GM18867 (cell line): ENCODE measurements around the gene TSPAN14.
A peak's percentile ranks its signal among the peaks of the same experiment; 100 is the strongest.
"Not testable (repeated sequence)": the region's sequence is repeated elsewhere in the genome, so short reads cannot be mapped to it uniquely, and the experiment has no call there.

Experiments used
- ATAC-seq: cut with Tn5 transposase; IDR thresholded peaks from one replicate; pipeline ENCODE4 v1.9.1; 2021; ENCODE audit warnings: mild to moderate bottlenecking, moderate library complexity; ENCODE audit not compliant: unreplicated experiment

TSPAN14 gene, protein sequence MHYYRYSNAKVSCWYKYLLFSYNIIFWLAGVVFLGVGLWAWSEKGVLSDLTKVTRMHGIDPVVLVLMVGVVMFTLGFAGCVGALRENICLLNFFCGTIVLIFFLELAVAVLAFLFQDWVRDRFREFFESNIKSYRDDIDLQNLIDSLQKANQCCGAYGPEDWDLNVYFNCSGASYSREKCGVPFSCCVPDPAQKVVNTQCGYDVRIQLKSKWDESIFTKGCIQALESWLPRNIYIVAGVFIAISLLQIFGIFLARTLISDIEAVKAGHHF

DNA sequence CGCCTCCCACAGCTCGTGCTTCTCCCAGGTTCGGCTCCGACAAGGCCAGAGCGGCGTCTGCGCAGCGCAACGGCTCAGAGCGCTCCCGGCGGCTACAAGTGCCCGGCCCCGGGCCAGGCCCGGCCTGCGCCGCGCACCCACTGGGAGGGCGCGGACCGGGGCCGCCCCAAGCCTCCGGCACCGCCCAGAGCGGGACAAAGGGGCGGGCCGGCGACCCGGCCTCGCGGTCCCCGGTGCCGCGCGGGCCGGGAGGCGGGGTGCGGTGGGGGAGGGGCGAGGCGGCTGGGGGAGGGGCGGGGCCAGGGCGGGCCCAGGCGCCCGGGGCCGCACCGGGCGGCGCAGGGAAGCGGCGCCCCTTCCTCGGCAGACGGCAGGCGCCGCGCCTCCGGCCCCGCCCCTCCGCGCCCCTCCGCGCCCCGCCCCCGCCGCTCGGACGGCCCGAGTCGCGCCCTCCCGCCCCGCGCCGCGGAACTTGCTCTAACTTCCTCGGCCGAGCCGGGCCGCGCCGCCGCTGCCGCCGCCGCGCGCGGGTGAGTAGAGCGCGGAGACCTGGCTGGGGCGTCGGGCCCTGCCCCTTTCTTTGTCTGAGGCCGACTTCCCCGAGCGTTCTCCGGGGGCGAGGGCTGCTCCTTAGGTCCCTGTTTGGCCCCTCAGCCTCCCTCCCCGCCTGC, at the start of gene TSPAN14:
TSPAN14 (plus strand) TSS at position 469 of the 671 bp plus-strand sequence. CDS start 34,924 bp downstream, outside the sequence.
- peak; percentile 72 for ATAC-seq

DNA sequence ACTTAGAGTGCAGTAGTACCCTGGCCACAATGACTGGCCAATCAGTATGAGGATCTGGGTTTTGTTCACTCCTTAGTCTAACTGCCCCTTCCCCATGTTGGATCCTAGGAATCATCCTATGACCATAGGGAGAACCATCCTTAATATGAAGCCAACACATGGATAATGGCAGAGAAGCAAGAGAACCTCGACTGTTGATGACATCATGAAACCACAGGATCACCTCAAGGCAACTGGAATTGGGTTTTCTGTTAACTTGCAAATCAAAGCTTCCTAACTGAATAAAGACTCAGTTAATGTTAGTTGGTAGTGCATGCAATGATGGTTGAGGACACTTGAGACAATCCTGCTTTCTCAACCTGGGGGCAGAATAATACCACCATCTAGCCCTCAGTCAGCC, 49.1 kb upstream of the TSPAN14 start:
- ATAC-seq: no peak

DNA sequence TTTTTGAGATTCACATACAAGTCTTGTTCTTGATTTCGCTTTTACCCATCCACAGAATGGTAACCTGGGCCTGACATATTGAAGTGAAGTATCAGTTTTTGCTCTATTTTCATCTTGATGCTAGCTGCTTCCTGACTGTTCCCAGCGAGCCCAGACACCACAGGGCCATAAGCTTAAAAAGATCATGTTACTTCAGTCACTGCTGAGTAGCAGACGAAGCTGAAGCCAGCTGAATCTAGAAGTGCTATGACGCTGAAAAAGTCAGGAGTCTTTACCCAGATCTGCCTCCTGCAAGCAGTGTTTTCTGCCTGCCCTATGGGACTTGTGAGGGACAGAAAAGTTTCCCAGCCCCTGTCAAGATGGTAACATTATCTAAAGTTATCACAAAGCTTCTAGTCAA, 48.5 kb upstream of the TSPAN14 start:
- no peak for ATAC-seq

DNA sequence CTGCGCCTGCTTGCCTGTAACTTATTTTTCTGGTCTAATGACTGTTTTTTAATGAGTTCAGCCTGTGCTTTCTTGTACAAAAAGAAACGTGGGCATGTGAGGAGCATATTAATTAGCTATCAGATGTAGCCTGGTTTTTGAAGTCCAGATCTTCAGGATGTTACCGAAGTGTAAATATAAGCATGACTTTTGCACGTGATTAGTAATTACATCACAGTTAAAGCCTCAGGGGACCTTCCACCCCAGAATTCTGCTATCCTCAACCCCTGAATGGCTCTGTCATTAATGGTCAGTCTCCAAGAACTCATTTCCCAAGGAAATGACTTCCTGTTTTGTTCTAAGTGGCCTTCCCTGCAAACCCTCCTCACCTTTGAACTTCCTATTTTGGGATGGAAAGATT, 47.9 kb upstream of the TSPAN14 start:
- ATAC-seq: no peak

DNA sequence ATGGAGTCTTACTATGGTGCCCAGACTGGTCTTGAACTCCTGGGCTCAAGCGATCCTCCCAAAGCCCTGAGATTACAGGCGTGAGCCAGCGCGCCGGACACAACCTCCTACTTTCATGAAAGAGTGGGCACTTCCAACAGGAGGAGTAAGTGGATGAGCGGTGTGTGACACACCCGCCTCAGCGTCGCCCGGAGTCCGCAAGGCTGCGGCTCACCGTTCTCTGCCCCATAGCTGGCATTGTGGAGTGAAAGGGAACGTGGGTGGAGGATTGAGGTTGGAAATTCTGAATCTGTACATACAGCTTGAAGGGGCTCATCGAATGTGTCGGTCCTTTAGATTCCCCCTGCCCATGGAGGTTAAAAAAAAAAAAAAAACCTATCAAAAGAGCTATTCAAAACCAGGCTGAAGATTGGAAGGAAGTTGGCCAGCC, 46.3 kb upstream of the TSPAN14 start:
- ATAC-seq: peak; percentile 28

DNA sequence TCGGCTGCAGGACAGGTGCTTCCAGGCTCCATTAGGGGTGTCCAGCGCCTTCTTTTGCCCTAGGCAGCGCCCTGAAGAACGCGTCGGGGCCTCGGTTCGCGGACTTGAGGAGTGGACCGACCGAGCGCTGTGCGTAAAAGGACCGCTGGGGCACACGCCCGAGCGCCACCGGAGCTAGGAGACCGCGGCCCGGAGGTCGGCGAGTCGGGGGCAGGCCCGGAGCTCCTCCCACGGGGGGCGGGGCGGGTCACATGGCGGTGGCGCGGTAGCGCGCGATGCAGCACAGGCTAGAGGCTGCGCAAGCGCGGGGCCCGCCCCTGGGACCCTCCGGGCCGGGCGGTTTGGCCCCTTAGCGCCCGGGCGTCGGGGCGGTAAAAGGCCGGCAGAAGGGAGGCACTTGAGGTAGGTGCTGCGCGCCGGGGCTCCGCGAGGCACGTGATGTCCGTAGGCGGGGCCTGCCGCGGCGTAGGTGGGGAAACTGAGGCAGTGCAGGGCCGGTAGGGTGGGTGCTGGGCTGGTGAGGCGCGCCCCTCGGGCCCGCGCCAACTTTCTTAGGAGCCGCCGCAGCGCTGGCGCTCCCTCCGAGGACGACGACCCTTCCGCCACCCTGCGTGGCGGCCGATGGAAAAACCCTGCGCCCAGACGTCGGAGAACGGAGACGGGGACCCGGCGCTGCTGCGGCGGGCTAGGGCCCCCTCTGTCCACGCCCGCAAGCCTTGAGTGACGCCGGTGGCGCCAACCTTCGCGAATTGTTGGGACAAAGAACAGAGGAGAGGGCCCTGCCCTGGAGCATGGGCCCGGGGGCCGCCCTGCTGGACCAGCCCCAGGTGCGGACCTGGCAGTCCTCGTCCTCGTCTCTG, 45.6 kb upstream of the TSPAN14 start, which contains the start of gene PRXL2A:
PRXL2A (plus strand) TSS at position 310 of the 860 bp plus-strand sequence. CDS start 11,917 bp downstream, outside the sequence.
- peak; percentile 98 for ATAC-seq

DNA sequence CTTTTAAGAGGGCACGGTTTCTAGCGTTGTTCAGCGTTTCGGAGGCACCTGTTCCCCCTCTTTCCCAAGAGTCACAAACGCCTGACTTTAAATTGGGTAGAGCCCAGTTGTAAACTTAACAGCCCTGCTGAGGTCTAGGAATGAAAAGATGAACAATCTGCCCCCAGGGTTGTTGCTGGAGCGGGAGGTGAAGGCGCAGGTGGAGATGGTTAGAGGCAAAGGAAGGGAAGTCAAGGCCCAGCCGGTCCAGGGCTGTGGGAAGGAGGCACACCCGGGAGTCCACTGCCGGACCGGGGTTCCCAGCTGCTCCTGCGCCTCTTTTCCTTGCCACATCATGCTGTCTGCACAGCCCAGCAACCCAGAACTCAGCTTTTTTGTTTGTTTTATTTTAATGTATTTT, 45.0 kb upstream of the TSPAN14 start:
- ATAC-seq: no peak

DNA sequence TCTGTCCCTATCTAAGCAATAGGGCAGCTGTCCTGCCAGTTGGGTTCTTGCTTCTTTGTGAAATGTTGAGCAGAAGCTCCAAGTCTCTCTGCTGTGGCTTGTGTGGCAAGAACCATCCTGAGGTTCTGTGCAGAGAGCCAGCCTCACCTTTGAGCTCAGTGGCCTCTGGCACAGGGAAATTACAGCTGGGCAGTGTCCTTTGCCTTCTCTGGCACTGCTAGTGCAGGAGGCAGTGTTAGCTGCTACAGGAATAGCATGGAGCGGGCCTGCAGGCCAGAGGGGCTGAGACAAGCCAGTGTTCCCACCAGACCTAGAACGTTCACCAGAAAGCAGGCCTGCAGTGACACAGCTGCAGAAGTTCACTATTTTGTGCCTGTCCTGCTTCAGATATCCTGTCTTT, 44.0 kb upstream of the TSPAN14 start:
- ATAC-seq: no peak

DNA sequence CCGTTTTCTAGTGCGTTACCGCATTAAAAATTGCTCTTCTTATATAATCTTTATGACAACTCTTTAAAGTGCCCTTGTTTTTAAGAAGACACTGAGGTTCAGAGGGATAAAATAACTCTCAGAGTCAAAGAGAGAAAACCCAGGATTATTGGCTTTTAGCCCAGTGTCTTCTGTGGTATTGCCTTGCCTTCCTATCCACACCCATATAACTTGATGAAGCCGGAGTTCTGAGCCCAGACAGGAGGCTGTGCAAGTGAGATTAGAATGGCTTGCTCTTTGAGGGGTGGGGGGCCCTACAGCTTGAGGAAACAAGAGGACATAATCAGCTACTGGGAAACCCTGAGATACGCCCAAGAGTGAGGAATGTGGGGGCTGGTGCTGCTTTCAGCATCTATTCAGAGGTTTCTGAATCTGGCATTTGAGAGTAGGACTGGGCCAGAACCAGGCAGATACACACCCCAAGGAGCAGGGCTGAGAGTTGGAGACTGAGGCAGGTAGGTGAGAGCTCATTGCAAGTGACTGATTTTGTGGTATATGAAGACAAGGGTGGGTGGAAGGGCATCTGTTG, 43.4 kb upstream of the TSPAN14 start:
- ATAC-seq: no peak

DNA sequence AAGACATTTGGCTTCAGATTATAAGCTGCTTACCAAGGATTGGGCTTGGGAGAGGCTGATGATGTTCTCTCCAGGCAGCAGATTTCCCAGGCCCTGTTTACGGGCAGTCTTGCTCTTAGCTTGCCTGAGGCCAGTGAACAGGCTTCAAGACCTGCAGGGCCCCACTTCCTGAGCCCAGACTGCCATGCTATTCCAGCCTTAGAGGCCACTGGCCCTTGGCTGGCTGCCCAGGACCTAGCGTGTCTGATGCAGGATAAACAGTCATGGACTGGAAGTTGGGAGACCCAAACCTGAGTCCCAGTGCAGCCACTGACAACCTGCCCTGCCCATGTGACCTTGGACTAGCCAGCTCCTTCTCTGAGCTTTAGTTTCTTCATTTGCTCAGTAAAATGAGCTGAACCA, 42.8 kb upstream of the TSPAN14 start:
- no peak for ATAC-seq

DNA sequence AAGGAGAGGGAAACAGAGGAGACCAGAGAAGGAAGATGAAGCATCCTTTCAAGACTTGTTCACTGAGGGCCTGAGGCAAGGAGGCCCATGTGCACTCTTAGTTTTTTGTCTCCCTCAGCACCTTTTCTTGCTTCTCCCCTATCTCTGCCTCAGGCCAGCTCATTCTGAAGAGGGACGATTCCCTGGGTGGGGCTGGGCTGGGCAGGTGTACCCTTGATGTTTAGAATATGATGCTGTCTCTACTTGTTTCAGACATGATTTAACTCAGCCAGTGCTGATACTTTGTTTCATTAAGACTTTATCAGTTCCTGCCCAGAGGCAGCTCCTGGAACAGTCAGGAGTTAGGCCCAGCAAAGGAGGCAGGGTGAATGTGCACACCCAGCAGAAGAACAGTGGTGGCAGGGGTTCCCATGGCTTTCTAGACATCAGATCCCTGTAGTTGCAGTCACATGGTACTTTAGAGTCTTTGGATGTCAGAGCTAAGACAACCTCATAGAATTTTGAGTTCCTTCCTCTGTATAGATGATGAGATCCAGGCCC, 42.4 kb upstream of the TSPAN14 start:
- no peak for ATAC-seq

DNA sequence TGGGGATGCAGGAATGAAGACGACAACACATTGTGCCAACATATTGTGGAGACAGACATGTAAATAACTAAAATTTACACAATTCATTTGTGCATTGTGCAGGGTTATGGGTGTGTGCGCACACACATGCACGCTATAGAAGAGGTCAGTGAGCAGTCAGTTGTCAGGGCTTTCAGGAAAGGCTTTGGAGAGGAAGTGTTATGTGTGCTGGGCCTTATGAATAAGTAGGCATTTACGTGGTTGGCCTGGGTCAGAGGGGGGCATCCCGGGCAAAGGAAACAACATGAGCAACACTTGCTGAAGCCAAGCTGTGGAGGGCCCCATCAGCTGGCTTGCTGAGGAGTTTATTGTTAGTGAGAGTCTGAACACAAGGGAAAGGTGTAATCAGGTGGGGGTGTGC, 41.6 kb upstream of the TSPAN14 start:
- no peak for ATAC-seq

DNA sequence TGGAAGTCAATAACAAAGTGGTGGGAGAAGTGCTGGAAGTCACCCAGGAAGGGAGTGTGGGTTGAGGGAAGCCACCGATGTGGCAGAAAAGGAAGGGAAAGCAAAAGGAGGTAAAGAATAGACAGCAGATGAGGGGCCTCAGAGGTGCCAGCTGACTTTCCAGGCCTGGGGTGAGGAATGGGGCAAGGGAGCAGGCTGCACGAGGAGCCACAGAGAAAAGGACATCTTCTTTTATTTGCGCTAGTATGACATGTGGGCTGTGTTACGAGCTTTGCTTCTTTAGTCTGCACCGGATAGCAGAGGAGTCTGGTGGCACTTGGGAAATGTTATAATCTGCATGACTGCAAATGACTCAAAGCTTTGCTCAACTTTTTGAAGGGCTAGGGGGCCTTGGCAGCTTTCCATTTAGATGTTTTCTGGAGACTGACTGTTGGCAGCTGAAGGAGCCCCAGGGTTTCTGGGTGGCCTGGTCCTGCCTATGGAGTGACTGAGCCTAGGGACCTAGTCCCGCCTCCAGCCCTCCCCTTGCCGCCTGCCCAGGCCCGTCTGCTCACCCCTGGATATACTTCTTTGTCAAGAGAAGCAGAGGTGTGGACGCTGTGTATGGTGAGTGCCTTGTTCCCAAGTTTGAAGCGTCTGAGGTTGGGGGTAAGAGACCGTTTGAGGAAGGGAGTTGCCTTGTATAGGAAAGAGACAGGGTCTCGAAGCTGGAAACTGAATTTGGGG, 40.7 kb upstream of the TSPAN14 start:
- ATAC-seq: no peak

DNA sequence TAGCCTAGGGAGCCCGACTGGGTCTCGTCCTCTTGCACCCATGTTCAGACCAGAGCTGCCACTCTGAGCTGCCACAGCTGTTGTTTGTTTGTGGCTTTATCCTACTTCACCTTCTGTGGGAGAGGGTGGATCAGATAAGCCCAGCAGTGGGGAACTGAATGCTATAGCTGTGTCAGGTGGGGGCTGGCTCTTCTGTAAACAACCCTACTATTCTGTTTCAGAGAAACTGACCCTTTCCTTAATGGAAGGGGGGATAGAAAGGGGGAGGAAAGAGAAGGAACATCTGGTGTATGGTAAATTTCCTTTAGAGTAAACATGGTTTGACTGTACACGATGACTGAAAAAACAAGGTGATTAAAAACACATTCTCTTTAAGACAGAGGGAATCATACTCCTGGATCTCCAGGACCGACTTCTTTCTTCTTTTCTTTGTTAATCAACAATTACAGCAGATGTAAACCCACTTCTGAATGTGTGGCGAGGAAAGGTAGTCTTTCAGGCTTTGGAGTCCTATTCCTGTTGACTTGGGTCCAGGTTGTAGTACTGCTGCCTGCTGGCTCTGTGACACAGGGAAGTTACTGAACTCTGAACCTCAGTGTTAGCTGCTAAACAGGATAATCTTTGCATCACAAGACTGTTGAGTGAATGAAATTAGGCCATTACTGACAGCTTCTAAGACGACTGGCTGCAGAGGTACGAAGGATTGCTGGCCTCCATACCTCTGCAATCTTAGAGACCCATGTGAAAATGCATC, 39.8 kb upstream of the TSPAN14 start:
- no peak for ATAC-seq

DNA sequence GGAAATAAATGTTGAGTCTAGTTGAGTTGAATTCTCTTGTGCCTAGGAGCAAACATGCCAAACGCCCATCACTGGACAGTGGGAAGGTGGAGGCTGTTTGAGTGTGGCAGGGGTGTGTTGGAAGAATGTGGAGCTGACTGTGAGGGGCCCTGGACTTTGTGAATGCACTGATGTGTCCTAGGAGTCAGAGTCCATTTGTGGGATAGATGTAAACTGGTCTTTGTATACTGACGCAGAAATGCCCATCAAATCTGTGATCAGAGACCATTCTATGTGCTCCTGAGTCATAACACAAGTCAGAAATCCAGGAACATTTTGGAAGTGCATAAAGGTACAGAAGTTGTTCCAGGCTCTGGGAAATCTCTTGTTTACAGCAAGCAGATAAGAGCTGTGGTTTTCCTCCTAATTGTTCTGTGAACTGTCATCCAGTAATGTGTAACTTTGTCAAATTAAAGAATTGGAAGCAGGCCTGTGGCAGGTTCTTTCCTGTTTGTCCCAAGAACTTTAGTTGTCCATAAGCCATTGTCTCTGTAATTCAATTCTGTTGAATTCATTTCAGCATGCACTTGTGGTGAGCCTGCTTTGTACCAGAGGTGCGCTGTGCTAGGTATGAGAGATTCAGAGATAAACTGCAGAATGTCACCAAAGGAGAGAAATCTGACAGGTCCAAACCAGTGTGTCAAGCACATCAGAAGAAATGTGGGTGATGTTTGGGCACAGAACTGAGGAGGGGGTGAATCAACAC, 38.2 kb upstream of the TSPAN14 start:
- no peak for ATAC-seq

DNA sequence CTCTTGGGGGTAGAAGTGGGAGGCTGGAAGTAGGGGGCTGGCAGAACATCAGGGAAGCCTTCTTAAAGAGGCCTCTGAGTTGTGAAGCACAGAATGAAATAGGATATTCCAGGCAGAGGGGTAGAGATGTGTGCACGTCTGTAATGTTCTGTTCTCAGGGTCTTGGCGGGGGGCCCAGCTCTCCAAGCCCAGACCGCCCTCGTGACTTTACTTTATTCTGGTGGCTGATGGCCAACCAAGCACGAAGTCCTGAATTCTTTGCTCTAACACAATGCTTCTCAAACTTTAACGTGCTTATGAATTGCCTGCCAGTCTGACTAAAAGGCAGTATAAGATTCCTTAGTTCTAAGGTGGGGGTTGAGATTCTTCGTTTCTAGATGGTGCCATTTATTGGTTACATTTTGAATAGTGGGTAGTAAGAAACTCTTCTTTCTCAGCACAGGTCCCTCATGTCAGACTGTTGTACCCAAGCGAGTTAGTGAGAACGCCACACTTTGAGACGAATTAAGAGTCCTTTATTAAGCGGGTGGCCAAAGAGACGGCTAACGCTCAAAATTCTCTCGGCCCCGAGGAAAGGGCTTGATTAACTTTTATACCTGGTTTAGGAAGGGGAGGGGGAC, 37.5 kb upstream of the TSPAN14 start:
- ATAC-seq: no peak

DNA sequence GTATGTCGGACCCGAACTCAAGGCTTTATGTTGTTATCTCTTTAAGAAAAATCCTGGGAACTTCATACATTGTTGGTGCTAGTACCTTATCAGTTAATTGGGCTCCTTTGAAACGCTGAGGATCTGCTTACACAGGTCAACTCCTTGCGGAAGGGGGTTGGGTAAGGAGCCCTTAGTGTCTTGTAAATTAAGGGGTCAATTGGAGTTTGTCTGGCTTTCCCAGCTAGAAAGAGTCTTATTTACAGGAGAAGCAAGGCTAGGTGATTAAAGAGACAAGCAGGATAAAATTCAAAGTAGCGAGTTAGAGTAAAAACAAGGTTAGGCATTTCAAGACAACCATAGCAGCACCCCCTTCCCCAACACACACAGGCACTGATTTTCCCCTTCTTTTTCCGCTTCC, 36.9 kb upstream of the TSPAN14 start:
- ATAC-seq: not testable (repeated sequence)

DNA sequence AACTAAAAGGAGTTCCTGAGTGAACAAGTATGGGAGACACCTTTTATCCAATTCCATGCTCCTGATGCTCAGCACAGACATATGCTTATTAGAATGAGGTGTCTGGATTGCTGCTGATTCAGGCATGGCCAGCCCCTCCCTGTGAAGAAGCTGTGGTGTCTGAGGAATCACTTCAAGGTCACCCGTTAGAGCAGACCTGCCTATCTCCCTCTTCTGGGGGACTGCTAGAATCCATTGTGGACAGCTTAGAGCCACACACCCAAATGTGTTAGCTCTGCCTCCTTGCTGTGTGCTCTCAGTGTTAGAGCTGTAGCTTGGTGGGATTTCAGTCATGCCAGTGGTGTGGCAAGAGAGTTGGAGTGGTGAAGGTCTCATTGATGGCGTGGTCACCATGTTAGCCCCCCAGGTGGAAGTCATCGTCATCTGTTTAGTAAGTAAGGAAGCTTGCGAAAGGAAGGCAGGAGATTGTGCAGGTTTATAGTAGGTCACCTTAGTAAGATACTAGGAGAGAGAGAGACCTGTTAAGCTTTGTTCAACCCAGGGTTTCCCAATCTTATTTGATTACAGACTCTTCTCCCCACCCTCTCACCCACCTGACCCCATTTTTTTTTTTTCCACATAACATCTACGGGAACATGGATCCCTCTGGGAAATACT, 32.9 kb upstream of the TSPAN14 start:
- peak; percentile 26 for ATAC-seq
